ENCODE measurements around the gene IRF3. TPM values are rescaled to one million over a fixed set of nuclear protein-coding genes. Genes with fewer than 3 reads are reported as not detected.

The IRF3 gene
- total and polyA plus RNA-seq, 10 of the 15 experiments (the other 5 are each of a cell fraction or from before 2014, with no cell fraction given) = 5.5 to 110 (median 63.4) TPM

- TF ChIP-seq IKZF1 (conservative IDR thresholded peaks at IDR 0.05) (0 out of 2 replicates have a peak, but pooled peaks have one; percentile 31), BMI1 (IDR thresholded peaks at IDR 0.05; ENCODE audit: borderline replicate concordance) (no peak), CBX3 (IDR thresholded peaks at IDR 0.05; ENCODE audit: borderline replicate concordance, low read depth) (no peak), MXI1 (IDR thresholded peaks at IDR 0.05; ENCODE audit: low read depth, low read length) (no peak), RAD21 (IDR thresholded peaks at IDR 0.05; ENCODE audit: insufficient read depth, low read depth, low read length) (peak; percentile 63), E2F8 (IDR thresholded peaks at IDR 0.05; ENCODE audit: low read depth, partially characterized antibody) (no peak), HCFC1 (IDR thresholded peaks at IDR 0.05; ENCODE audit: low read length) (no peak), SMARCA5 (IDR thresholded peaks at IDR 0.05) (peak; percentile 90), SP1 (IDR thresholded peaks at IDR 0.05; ENCODE audit: low read depth, low read length) (peak; percentile 9), POLR2A (IDR thresholded peaks at IDR 0.05; ENCODE audit: low read depth, low read length) (0 out of 2 replicates have a peak, but pooled peaks have one; percentile 34), ZNF207 (IDR thresholded peaks at IDR 0.05; ENCODE audit: borderline replicate concordance) (no peak), BCLAF1 (IDR thresholded peaks at IDR 0.05) (no peak), ZNF687 (IDR thresholded peaks at IDR 0.05) (no peak), MTA2 (IDR thresholded peaks at IDR 0.05; ENCODE audit: low read depth) (0 out of 2 replicates have a peak, but pooled peaks have one; percentile 27), DPF2 (IDR thresholded peaks at IDR 0.05) (0 out of 2 replicates have a peak, but pooled peaks have one; percentile 39), ELK1 (IDR thresholded peaks at IDR 0.05; ENCODE audit: low read depth, low read length) (0 out of 2 replicates have a peak, but pooled peaks have one; percentile 19), LARP7 (IDR thresholded peaks at IDR 0.05) (peak; percentile 53; the same call in 1 of the 2 replicates), SMC3 (IDR thresholded peaks at IDR 0.05; ENCODE audit: borderline replicate concordance, low read length) (peak; percentile 64), NBN (IDR thresholded peaks at IDR 0.05) (peak; percentile 79), CHD2 (IDR thresholded peaks at IDR 0.05; ENCODE audit: borderline replicate concordance, low read depth, low read length) (no peak), IRF4 (IDR thresholded peaks at IDR 0.05; ENCODE audit: low read depth, low read length) (no peak)
Observed at GRCh38 chr19:49672131-49672919, 6.7 kb upstream of the IRF3 start (continued).
